ENCODE data around the gene WWP2.
"Not testable (repeated sequence)": the region's sequence is repeated elsewhere in the genome, so short reads cannot be mapped to it uniquely, and the experiment has no call there.

The WWP2 gene

DNA sequence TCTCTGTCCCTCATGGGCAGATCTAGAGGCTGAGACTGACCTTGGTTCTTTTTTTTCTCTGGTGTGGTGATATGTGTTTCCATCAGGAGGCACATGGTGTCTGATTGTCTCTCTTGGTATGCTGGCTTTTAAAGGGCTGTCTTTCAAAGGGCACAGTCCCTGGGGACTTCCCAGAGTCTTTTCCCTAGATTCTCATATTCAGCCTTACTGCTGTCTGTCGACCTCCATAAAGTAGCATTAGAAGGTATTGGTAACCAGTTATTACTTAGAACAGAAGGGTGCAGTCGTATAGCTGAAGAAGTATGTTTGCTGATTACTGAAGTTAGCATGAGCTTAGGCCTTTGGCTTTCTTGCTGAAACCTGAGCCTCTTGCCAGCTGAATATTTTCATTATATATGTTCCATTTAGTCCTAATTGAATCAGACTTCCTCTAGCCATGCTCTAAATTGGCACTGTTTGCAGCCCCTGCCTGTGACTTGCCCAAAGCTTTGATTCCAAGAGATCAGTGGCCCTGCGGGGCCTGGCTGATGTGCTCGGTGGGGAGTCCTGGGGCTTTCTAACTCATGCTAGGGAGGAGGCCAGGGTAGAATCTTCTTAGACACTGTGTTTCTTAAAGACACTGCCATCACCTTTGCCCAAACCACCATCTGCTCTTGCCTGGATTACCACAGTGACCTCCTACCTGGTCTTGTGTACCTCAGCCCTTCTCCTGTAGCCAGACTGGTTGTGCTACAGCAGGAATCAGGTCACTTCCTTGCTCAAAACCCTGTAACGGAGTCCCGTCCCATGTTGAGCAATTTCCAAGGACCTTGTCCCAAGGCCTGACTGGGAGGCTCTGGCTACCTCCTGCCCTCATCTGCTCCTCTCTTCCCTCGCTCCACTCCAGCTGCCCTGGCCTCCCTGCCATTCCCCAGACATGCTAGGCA lies 71.5 kb downstream of the WWP2 start:
- DNase-seq = no peak

DNA sequence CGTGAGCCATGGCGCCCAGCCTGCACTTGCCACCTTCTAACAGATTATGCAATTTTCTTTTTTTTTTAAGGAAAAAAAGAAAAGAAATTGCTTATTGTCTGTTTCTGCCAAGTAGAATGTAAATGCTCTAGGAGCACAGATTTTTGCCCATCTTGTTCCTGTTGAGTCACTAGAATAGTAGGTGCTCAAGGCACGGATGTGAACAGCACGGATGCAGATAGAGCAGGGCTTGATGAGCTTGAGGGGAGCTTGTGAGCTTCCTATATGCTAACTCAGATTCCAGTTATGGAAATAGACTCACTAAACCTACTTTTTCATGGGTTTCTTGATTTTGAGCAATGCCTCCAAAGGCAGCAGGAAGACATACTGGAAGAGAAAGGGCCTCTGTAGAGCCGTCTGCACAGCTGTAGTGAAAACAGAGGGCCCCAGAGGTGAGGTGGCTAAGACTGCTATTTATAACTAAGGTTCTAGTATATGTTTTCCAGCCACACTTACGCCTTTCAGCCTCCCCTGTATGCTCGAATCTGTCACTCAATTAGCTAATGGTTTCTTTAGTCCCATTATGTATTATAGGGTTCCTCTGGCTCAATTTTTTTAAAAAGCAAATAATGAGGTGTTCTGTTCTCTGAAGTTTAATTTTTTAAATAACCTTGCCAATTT lies 72.8 kb downstream of the WWP2 start:
- no peak for DNase-seq

DNA sequence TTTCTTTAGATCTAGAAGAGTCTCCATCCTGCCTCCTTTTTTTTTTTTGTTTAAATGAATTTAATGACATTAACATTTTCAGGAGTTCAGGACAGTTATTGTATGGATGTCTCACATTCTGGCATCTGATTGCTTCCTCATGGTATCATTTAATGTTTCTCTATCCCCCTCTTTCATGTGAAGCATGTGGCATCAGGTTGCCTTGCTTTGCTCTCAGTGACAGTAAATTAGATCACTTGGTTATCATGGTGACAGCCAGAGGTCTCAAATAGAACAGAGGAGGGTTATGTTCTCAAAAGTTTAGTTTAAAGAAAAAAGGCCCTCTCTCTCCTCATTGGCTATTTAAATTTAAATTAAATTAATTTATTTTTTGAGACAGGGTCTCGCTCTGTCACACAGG lies 74.1 kb downstream of the WWP2 start:
- no peak for DNase-seq

DNA sequence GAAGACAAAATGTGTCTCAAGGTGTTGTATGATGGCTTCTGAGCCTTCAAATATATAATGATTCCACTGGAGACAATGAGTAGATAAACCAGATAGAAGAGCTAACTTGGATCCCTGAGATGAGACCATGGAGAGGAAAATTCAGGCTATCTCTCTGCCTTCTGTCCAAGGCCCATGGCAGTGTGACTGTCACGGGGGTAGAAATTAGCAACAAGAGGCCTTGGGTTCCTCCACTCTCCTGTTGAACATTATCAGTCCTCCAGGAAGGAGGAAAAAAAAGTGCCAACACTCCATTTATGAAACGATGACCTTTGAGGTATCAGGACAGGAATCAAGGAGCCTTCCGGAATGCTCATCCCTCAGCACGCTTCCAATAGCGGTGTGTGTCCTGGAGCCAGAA lies 75.2 kb downstream of the WWP2 start:
- no peak for DNase-seq

- no peak for DNase-seq
Measured at GRCh38 chr16:69838489-69838888, 76.4 kb downstream of the WWP2 start.

DNA sequence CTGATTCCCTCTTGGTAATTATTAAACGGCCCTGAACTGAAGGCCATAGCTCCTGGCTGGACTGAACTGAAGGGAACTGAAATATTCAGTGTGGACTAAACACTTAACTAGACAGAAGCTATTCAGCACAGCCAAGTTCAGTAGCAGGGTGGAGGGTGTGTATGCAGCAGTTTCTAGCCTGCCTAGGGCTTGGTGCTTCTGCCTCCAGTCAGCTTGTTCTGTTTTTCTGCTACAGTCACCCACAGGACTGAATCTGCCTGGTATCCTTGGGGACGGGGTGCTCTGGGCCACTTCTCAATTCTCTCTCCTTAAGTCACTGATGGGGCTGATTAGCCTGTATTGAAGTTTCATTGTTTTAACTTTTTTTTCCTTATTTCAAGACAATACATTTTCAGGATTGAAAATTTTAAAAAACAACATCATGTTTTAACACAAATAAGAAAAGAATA lies 77.1 kb downstream of the WWP2 start:
- DNase-seq = no peak

DNA sequence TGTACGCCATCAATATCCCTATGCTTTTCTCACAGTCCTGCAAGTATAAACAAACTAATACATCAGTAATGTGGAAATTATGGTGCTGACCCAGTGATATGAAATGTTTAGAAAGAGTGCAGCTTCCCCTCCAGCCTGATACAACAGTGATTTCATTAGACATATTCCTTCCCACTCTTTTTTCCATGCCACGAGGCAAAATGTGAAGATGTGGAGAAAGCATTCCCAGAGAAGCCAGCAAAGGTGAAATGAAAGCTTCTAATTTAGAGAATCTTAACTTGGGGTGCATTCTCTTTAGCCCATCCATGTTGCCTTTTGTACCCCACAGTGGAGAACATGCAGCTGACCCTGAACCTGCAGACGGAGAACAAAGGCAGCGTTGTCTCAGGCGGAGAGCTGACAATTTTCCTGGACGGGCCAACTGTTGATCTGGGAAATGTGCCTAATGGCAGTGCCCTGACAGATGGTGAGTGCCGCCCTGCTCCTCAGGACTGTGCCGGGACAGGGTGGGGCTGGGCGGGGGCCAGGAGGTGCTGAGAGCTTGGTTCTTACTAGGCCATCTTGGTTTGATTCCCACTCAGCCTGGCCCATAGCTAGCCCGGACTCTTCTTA lies 77.8 kb downstream of the WWP2 start:
- no peak for DNase-seq

GRCh38 chr16:69840975-69841374 lies 78.8 kb downstream of the WWP2 start:
- no peak for DNase-seq

DNA sequence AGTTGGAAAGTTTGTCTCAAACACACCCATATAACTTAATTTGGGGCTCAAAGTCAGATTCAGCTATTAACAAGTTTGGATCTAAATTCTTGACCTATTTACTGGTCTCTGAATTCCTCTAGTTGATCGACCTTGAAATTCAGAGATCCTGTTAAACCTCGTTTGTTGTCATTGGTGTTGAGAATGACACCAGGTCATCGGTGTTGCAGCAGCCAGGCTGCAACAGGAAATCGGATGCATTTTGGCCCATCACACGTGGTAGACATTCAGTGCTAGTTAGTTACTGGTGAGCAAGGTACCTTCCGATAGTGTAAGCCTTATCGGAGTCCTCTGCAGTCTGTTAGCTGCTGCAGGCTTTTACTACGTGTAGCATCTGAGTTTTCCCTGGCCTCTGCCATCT lies 82.3 kb downstream of the WWP2 start:
- DNase-seq = no peak

- no peak for DNase-seq
Measured at GRCh38 chr16:69845181-69845580, 83.0 kb downstream of the WWP2 start.

GRCh38 chr16:69847643-69848042 lies 85.5 kb downstream of the WWP2 start:
- no peak for DNase-seq

DNA sequence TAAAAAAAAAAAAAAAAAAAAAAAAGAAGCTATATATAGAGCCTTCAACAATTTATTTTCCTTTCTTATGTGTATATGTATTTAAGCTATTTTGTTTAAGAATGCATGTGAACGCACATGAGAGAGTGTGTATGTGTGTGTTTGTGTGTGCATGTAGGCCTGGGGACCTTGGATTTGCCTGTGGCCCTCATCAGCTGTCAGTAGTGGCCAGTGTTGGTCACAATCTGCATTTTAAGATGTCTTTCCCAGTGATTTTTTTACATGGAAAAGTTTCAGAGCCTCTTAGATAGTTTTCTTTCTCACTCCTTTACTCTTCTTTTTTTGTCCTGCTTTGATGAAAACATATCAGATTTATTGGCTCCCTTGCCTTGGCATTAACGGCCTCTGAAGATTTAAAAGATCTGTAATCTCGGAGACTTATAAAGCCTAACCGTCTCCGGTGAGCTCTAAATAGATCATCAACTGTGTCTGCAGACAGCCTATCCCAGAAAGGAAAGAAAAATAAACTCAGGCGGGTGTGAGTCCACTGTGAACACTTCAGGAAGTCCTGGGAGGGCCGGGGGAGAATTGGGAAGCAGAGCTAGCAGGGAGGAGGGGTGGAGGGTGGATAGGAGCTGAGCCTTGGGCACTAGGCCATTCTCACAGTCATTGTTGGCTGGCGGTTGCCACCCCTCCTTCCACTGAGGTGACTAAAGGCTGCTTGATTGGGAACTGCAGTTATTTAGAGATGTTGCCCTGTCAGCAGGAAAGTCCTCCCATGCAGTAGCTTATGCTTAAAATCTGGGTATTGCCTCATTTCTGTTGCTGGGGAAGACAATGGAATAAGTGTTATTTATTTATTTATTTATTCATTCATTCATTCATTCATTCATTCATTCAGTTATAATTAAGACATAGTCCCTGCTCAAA lies 86.8 kb downstream of the WWP2 start:
- DNase-seq = no peak

DNA sequence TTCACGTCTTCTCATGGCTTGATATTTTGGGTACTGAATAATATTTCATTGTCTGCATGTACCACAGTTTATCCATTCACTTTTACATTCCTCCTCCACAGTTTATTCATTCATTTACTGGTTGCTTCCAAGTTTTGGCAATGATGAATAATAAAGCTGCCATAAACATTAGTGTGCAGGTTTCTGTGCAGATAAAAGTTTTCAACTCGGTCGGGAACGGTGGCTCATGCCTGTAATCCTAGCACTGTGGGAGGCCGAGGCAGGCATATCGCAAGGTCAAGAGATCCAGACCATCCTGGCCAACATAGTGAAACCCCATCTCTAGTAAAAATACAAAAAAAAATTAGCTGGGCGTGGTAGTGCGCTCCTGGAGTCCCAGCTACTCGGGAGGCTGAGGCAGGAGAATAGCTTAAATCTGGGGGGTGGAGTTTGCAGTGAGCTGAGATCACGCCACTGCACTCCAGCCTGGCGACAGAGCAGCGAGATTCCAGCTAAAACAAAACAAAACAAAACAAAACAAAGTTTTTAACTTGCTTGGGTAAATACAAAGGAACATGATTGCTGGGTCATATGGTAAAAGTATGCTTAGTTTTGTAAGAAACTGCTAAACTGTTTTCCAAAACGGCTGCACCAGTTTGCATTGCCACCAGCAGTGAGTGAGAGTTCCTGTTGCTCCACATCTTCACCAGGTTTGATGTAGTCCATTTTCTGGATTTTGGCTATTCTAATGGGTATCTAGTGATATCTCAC lies 89.5 kb downstream of the WWP2 start:
- no peak for DNase-seq

- no peak for DNase-seq
Measured at GRCh38 chr16:69852815-69853214, 90.7 kb downstream of the WWP2 start.

- no peak for DNase-seq
Measured at GRCh38 chr16:69853481-69853880, 91.3 kb downstream of the WWP2 start.

DNA sequence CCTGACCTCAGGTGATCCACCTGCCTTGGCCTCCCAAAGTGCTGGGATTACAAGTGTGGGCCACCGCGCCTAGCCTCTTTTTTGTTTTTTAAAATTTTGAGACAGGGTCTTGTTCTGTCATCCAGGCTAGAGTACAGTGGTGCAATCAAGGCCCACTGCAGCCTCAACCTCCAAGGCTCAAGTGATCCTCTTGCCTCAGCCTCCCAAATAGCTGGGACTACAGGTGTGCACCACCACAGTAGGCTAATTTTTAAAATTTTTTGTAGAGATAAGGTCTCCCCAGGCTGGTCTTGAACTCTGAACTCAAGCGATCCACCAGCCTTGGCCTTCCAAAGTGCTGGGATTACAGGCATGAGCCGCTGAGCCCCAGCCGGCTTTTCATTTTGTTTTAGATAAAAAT lies 92.6 kb downstream of the WWP2 start:
- not testable (repeated sequence) for DNase-seq

GRCh38 chr16:69855592-69855991 lies 93.5 kb downstream of the WWP2 start:
- DNase-seq = no peak

- DNase-seq = no peak
Measured at GRCh38 chr16:69858191-69859104, 96.3 kb downstream of the WWP2 start.

DNA sequence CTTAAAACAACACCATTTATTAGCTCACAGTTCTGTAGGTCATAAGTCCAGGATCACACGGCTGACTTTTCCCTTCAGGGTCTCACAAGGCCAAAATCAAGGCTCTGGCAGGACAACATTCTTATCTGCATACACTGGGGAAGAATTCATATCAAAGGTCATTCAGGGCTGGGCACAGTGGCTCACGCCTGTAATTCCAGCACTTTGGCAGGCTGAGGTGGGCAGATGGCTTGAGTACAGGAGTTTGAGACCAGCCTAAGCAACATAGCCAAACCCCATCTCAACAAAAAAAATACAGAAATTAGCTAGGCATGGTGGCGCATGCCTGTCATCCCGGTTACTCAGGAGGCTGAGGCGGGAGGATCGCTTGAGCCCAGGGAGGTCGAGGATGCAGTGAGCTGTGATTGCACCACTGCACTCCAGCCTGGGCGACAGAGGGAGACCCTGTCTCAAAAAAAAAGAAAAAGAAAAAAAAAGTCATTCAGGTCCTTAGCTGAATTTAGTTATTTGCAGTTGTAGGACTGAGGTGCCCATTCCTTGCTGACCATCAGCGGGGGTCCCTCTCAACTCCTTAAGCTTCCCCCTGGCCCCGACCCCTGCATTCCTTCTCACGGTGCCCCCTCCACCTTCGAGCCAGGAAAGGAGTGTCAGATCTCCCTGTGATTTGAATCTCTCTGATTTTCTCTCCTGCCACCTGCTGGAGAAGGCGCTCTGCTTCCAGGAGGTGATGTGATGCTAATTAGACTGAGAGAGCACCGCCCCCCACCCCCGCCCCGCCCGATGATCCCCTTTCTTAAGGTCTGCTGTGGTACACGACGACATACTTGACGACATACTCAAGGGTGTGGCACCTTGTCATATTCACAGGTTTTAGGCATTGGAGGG lies 97.2 kb downstream of the WWP2 start:
- DNase-seq = no peak
